Testis (tissue), 2 donors: ENCODE data around the gene WDR20.

Experiments
- POLR2A ChIP-seq: fragments of 450-650 bp; IDR thresholded peaks from one replicate; pipeline ENCODE4 v1.6.1; 2017; ENCODE audit warnings: antibody characterized with exemption, mild to moderate bottlenecking, moderate library complexity
- TF ChIP-seq, protein P1 (sequence below), 3 experiments: fragments of 450-650 bp in 2 of 3; fragments of 200-600 bp in 1 of 3; sonication (generic) in 1 of 3; IDR thresholded peaks; one replicate each; pipeline ENCODE4 v1.5.1; 2016 to 2019; ENCODE audit warnings: antibody characterized with exemption in 3 of 3, mild to moderate bottlenecking in 2 of 3, moderate library complexity in 1 of 3

DNA sequence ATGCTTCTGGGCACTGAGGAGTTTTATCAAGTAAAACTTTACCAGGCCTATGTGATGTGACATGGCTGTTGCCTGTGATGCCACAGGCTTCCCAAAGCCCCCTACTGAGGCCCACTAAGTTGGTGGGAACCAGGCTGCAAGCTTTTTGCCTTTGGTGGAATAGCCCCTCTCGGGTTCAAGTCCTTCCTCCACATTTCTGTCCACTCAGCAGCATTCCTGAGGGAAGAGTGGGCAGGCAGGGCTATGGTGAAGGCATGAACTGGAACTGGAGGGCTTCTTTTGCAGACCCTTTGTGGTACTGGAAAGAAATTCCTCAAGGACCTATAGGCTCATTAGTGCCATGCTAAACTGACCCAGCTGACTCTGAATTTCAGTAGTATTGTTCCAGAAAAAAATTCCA lies 48.5 kb downstream of the WDR20 start:
- no peak for TF ChIP-seq POLR2A
- TF ChIP-seq, protein P1, sequence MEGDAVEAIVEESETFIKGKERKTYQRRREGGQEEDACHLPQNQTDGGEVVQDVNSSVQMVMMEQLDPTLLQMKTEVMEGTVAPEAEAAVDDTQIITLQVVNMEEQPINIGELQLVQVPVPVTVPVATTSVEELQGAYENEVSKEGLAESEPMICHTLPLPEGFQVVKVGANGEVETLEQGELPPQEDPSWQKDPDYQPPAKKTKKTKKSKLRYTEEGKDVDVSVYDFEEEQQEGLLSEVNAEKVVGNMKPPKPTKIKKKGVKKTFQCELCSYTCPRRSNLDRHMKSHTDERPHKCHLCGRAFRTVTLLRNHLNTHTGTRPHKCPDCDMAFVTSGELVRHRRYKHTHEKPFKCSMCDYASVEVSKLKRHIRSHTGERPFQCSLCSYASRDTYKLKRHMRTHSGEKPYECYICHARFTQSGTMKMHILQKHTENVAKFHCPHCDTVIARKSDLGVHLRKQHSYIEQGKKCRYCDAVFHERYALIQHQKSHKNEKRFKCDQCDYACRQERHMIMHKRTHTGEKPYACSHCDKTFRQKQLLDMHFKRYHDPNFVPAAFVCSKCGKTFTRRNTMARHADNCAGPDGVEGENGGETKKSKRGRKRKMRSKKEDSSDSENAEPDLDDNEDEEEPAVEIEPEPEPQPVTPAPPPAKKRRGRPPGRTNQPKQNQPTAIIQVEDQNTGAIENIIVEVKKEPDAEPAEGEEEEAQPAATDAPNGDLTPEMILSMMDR (IDR thresholded peaks at IDR 0.05) = no peak
